ENCODE measurements around the gene CD244. TPM values are rescaled to one million over a fixed set of nuclear protein-coding genes. Genes with fewer than 3 reads are reported as not detected.

The CD244 gene
- polyA plus RNA-seq, 3 donors: 62.2 to 116 (median 106) TPM

GRCh38 chr1:160781186-160781766 lies 81.4 kb downstream of the CD244 start:
- Histone ChIP-seq H2AFZ (ENCODE audit: insufficient read depth, low read depth, low read length, poor library complexity, severe bottlenecking) (no peak overlapping the region), H3K4me1 (ENCODE audit: control insufficient read depth in 1 of 2, insufficient read depth in 2 of 2, low read length in 2 of 2) (peaks cover 17 to 18% of the 10 kb centered on the region in 2 donors), H3K9ac (ENCODE audit: insufficient read depth, low read length, poor library complexity, severe bottlenecking) (no peak overlapping the region), H3K27ac (ENCODE audit: low read depth in 1 of 2, low read length in 2 of 2) (no peak overlapping the region), H3K9me3 (replicated peaks in 1 of 2; ENCODE audit: control insufficient read depth in 1 of 2, insufficient read depth in 1 of 2, low read length in 2 of 2) (no peaks in the 10 kb centered on the region), H4K20me1 (ENCODE audit: insufficient read depth, low read length) (no peaks in the 10 kb centered on the region), H3K27me3 (ENCODE audit: control insufficient read depth in 2 of 2, insufficient read depth in 2 of 2, low read length in 2 of 2) (no peaks in the 10 kb centered on the region), H3K79me2 (ENCODE audit: insufficient read depth, low read length) (no peaks in the 10 kb centered on the region), H3K36me3 (replicated peaks in 1 of 2; ENCODE audit: control insufficient read depth in 1 of 2, insufficient read depth in 2 of 2, low read length in 2 of 2) (no peaks in the 10 kb centered on the region), H3K4me2 (replicated peaks; ENCODE audit: extremely low read depth, low read length, poor library complexity, severe bottlenecking) (no peak overlapping the region), H3K4me3 (replicated peaks in 1 of 3; ENCODE audit: low read depth in 2 of 3, low read length in 3 of 3) (no peak overlapping the region)
- TF ChIP-seq CTCF (IDR thresholded peaks at IDR 0.05): no peak
- no peaks in the 10 kb centered on the region for H3K36me3 Mint-ChIP-seq
- peaks cover 0 to 1% (median 0%) of the 10 kb centered on the region in 3 donors for H3K27me3 Mint-ChIP-seq (ENCODE audit: low read depth in 3 of 3)
- DNase-seq: no peak
- no peaks in the 10 kb centered on the region for H3K9me3 Mint-ChIP-seq
- H3K4me1 Mint-ChIP-seq: peaks cover 26% of the 10 kb centered on the region
- intact Hi-C loops (cut with micrococcal nuclease): no loop called here
- 51% methylated on average over 3 of the region's 8 CpGs for WGBS (ENCODE audit: insufficient coverage)
- no peak overlapping the region for H3K4me3 Mint-ChIP-seq
- H3K27ac Mint-ChIP-seq: peak overlapping the region in 5 of 7 donors; percentile 20 to 85 (median 76)

GRCh38 chr1:160780398-160780755 lies 82.3 kb downstream of the CD244 start:
- no peaks in the 10 kb centered on the region for H3K27me3 Mint-ChIP-seq (ENCODE audit: low read depth in 3 of 3)

More at GRCh38 chr1:160780398-160780755, 82.3 kb downstream of the CD244 start:
- Histone ChIP-seq H3K27me3 (ENCODE audit: control insufficient read depth in 2 of 2, insufficient read depth in 2 of 2, low read length in 2 of 2) (no peaks in the 10 kb centered on the region), H3K27ac (ENCODE audit: low read depth in 1 of 2, low read length in 2 of 2) (no peak overlapping the region), H4K20me1 (ENCODE audit: insufficient read depth, low read length) (no peaks in the 10 kb centered on the region), H3K36me3 (replicated peaks in 1 of 2; ENCODE audit: control insufficient read depth in 1 of 2, insufficient read depth in 2 of 2, low read length in 2 of 2) (no peaks in the 10 kb centered on the region), H3K9ac (ENCODE audit: insufficient read depth, low read length, poor library complexity, severe bottlenecking) (no peak overlapping the region), H3K9me3 (replicated peaks in 1 of 2; ENCODE audit: control insufficient read depth in 1 of 2, insufficient read depth in 1 of 2, low read length in 2 of 2) (no peaks in the 10 kb centered on the region), H3K4me1 (ENCODE audit: control insufficient read depth in 1 of 2, insufficient read depth in 2 of 2, low read length in 2 of 2) (peaks cover 18 to 20% of the 10 kb centered on the region in 2 donors), H3K4me3 (replicated peaks in 1 of 3; ENCODE audit: low read depth in 2 of 3, low read length in 3 of 3) (no peak overlapping the region), H2AFZ (ENCODE audit: insufficient read depth, low read depth, low read length, poor library complexity, severe bottlenecking) (no peak overlapping the region), H3K4me2 (replicated peaks; ENCODE audit: extremely low read depth, low read length, poor library complexity, severe bottlenecking) (no peak overlapping the region), H3K79me2 (ENCODE audit: insufficient read depth, low read length) (no peaks in the 10 kb centered on the region)
- Mint-ChIP-seq H3K4me3 (no peak overlapping the region), H3K9me3 (no peaks in the 10 kb centered on the region), H3K27ac (no peak overlapping the region), H3K36me3 (no peaks in the 10 kb centered on the region), H3K4me1 (peaks cover 27% of the 10 kb centered on the region)
- intact Hi-C loops (cut with micrococcal nuclease): no loop called here
- peak; percentile 4 for TF ChIP-seq CTCF (IDR thresholded peaks at IDR 0.05)
- DNase-seq: no peak
- 100% methylated on average over 2 of the region's 2 CpGs for WGBS (ENCODE audit: insufficient coverage)

Other genes starting within 250 kb of the CD244 start
- gene SLAMF1, start 215.8 kb downstream of the CD244 start, polyA plus RNA-seq: under 1 TPM in 2 of 3 donors, not detected in 1; 0.13 to 0.65 TPM
- gene CD48, start 151.1 kb downstream of the CD244 start, polyA plus RNA-seq: 100 to 1,000 TPM; 356 to 688 (median 363) TPM
- gene SLAMF7, start 123.6 kb downstream of the CD244 start, polyA plus RNA-seq: 10 to 100 TPM; 15.4 to 16.0 (median 15.8) TPM
- 1 to 10 TPM; 1.4 to 2.7 (median 1.7) TPM for gene LY9, start 66.7 kb downstream of the CD244 start, polyA plus RNA-seq
- gene ITLN1, start 22.3 kb upstream of the CD244 start, polyA plus RNA-seq: 1 to 10 TPM; 1.2 to 1.6 (median 1.3) TPM
- not detected for gene ITLN2, start 91.9 kb upstream of the CD244 start, polyA plus RNA-seq
- gene F11R, start 158.3 kb upstream of the CD244 start, polyA plus RNA-seq: 10 to 100 TPM; 28.8 to 58.0 (median 35.9) TPM
- gene TSTD1, start 176.1 kb upstream of the CD244 start, polyA plus RNA-seq: 10 to 100 TPM in 2 of 3 donors, 1 to 10 TPM in 1; 9.9 to 20.3 (median 11.8) TPM
- 100 to 1,000 TPM in 1 of 3 donors, 10 to 100 TPM in 1, 1 to 10 TPM in 1; 6.3 to 335 (median 25.5) TPM for gene USF1, start 183.1 kb upstream of the CD244 start, polyA plus RNA-seq
- gene ARHGAP30, start 207.0 kb upstream of the CD244 start, polyA plus RNA-seq: 100 to 1,000 TPM; 101 to 140 (median 129) TPM
- under 1 TPM in 2 of 3 donors, not detected in 1; 0.07 TPM for gene NECTIN4, start 226.7 kb upstream of the CD244 start, polyA plus RNA-seq
- under 1 TPM in 1 of 3 donors, not detected in 2; 0.08 TPM for gene KLHDC9, start 235.5 kb upstream of the CD244 start, polyA plus RNA-seq